CD4-positive, alpha-beta T cell treated with Interleukin-4 for 4 hours (primary cell): ENCODE results near the gene TRDN.
"Not testable (repeated sequence)": the region's sequence is repeated elsewhere in the genome, so short reads cannot be mapped to it uniquely, and the experiment has no call there.

Experiments used
- DNase-seq: peaks from one replicate; pipeline ENCODE4 v3.0.0-alpha.2; 2020

TRDN gene

DNA sequence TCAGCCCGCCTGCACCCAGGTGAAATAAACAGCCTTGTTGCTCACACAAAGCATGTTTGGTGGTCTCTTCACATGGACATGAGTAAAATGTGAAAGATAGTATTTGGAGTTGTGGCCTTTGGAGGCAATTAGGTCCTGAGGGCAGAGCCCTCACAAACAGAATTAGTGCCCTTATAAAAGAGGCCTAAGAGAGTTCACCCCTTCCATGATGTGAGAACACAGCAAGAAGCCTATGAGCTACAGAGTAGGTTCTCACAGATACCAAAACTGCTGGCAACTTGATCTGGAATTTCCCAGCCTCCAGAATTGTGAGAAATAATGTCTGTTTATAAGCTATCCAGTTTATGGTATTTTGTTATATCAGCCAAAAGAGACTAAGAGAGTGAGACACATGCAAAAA is 74.5 kb downstream of the TRDN start:
- DNase-seq: no peak

DNA sequence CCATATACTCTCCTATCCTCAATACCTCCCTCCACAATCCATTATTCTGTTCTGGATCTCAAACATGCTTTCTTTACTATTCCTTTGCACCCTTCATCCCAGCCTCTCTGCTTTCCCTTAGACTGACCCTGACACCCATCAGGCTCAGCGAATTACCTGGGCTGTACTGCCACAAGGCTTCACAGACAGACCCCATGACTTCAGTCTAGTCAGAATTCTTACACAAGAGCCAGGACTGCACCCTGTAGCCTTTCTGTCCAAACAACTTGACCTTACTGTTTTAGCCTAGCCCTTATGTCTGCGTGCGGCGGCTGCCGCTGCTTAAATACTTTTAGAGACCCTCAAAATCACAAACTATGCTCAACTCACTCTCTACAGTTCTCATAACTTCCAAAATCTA is 76.9 kb downstream of the TRDN start:
- not testable (repeated sequence) for DNase-seq

DNA sequence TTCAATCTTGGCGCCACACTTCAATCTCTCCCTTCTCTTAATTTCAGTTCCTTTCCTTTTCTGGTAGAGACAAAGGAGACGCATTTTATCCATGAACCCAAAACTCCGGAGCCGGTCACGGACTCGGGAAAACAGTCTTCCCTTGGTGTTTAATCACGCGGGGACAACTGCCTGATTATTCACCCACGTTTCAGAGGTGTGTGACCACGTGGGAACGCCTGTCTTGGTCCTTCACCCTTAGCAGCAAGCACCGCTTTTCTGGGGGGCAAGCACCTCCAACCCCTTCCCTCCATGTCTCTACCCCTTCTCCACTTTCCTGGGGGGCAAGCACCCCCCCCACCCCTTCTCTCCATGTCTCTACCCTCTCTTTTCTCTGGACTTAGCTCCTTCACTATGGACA is 79.3 kb downstream of the TRDN start:
- DNase-seq: not testable (repeated sequence)

DNA sequence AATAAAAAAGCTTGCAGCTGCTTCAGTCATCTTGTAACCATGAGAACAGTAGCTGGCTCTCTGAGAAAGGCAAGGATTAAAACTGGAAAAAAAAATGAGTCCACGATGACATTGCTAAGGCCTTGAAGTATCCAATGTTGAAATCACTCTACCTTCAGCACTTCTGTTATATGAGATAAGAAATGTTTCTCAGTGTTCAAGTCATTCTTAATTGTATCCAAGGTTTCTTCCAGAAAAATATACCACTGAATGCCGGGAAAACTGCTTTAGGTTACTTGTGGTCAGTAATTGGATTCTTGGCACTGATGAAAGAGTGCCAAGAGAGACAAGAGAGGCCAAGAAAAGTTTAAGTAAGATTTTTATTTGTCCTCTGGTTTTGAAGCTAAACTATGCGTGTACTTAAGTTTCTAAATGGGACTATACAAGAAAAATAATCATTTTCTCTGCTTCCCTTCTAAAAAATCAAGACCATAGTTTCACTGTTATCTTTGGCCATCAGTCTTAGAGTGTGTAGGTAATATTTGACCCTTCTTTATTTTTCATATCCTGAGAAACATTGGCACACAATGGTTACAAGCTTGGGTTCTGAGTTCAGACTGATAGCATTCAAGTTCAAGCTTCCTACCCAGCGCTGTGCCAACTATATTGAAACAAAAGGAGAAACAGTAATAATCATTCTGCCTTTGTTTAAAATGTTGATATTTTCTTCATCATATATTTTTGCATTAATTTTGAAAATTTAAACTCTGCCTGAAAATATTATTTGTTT is 84.6 kb downstream of the TRDN start:
- DNase-seq: no peak

DNA sequence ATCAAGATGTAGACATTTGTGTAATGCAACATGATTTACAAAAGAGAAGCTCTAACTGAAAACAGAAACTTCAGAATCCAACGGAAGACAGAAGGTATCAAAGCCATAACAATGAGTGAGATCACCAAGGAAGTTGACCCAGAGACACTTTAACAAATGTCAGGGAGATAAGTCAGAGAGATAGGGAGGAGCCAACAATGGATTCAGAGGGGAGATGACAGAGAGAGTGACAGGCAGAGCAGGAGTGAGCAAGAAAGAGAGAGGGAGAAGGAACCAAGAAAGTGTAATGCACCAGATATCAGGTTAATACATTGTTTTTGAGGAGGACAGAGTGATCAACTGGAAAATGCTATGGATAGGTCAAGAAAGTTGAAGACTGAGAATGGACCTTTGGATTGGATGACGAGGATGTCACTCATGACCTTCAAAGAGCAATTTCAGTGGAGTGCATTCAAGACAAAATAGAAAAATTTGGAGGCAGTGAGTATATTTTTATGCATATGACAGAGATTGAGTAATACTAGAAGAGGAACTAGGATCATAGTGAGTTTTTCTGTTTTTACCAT is 86.6 kb downstream of the TRDN start:
- no peak for DNase-seq

DNA sequence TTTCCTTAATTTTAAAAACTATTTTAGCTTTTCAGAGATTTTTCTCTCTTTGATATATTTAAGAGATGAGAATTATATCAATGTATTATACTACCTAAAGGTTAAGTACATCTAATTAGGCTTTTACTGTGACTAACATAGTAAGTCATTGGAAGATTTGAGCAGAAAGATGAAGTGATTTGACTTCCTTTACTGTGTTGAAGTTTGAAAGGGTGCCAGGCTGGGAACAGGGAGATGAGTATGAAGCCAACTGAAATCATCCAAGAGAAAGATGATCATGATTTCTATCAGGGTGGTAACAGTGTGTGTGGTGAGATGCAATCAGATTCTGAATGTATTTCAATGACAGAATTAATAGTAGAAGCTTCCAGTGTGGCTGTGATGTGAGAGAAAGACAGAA is 87.3 kb downstream of the TRDN start:
- DNase-seq: no peak

DNA sequence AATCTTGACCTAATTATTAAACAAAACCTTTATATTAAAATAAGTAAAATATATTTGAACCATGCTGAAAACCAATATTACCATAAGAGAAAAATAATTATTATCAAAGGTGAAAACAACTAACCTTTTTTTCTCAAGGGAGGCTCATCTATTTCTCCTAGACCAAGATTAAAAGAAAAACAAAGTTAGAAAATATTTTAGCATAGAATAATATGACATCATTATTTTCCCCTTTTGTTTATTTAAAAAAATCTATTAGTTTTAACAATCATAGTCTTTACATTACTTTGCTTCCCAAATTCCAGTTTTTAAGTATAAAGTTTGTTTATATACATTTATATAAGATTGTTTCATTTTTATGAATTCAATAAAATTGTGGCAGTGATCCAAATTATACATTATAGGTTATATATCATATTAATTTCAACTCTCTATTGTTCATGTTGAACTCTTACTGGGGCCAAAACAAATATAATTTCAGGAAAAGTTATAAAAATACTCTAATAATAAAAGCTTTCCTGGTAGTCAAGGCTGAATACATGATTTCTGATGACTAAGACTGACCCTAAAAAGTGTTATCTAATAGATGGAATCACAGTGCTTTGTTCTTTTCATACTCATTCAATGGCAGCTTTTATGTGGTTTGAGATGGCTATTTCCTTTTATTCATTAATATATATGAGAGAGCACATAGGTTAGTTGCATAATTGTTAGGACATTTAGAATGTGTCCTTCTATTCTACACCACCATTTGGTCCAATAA is 89.4 kb downstream of the TRDN start:
- no peak for DNase-seq

DNA sequence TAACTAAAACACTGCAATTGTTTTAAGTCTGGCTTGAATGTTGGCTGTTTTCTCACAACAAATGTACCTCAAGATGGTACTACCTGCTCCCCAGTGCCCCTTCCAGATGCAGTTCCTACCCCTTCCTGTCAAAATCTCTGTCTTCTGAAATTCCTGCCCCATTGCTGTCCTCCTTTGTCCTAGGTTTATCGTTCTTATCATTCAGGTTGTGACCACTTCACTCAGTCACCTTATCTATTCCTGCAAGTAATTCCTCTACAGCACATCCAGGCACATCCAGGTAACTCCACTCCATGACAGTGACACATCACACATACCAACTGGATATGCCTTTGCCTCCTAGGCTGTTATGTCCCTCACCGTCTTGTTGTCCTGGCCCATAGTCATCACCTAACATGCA is 90.2 kb downstream of the TRDN start:
- no peak for DNase-seq

DNA sequence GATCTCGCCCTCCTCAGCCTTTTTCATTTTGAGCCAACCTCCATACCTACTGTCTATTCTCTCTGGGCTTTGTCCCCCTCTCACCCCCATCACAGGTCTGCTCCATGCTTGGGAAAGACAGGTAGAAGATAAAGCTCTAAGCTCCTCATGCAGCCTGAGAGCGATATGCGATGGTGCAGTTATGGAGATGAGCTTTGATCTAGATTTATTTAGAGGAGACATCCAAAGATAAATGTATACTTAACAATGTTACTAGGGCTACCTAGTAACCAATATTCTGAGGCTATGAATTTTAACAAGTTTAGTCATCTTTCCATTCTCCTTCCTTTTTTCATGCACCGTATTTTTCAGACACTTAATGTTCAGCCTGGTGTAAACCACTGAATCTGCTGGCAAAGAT is 95.3 kb downstream of the TRDN start:
- no peak for DNase-seq

DNA sequence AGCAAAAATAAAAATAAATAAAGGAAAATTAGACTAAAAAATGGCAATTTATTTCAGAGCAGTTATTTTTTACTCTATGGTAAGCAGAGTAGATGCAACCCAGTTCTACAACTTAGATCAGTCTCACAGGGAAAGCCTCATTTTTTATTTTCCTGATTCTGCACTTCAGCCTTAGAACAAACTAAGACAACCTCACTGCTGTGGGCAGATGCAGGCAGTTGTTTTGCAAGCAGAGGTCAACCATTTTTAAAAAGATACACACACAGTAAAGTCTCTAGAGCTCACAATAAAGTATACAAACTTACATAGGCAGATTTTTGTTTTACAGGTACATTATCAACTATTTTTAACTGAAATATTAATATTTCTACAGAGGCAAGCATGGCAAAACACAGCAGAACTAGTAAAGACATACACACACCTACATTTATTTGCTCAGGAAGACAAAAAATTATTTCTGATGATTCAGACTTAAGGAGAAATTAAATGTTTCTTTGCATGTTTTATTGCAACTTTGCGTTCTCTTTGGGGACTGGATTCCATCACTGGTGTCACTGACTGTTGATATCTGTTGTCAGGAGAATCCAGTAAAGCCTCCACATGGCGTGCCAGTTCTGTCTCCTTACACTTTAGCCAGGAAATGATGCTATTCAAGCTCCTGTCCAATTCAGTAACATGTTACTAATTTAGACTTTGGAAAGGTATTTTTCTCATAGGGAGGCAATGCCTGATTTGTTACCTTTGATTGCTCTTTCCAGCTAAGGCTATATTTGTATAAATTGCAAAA is 102.7 kb downstream of the TRDN start:
- DNase-seq: no peak

DNA sequence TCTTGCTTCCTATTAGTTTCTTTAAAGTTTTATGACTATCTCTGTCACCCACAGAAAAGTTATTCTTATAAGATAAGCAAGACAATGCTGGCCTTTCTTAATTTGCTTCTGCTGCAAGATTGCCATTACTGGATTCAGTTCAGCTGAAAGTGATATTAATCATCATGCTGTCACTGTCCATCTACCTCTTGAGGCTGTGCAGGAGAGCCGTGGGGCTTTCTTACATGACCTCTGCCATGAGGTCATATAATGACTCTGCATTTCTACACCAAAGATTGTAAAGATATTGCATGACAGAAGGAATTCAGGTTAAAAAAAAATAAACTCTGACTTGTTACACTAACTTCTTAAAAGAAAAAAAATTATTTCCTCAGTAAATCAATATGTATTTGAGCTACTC is 106.9 kb downstream of the TRDN start:
- DNase-seq: no peak

DNA sequence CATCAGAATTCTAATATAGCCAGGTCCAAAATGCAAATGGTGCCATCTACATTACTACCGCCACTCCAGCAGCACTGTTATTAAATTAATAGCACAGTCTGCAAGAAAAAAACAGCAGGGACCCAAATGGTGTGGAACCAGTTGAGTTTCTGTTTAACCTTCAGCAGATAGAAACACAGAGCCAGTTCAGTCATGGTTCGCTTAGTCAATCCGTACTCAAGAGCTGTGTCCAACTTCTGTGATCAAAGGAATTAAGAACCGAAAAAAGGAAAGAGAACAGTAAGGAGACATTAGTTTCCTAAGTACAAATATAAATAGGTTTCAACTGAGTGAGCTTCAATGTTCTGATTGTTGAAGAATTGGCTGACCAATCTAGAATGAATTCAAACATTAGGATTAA is 107.7 kb downstream of the TRDN start:
- DNase-seq: no peak

DNA sequence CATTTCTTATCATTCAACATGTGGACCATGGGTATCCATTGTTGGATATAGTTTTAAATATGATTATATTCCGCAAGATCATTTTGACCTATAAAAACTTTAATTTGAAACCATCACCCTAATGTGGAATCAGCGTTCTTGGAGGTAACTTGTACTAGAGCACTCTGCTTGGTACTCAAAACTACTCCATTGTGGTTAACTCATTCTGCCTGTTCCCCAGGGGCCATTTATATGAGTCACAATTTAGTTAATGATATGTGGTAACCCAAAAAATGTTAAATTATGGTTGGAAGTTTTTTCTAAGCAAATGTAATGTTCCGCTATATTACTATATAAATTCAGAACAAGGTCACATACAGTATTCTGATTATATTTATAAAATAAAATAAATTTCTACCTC is 109.3 kb downstream of the TRDN start:
- no peak for DNase-seq

DNA sequence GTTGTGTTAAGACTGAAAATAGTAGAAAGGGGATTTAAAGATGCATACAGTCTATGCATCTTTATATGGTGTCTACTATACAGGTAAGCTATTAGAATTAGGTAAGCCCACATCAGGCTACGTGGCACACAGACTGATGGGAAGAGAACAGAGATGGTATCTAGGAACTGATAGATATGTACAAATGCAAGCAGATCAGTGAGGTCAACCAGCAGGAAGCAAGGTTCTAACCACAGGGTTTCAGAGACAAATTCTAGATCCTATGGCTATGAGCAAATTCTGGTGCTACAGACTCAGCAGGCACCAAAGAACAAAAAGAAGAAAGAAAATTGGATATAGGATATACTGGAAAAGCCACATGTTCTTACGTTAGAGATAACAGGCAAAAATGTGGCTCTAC is 110.6 kb downstream of the TRDN start:
- no peak for DNase-seq

DNA sequence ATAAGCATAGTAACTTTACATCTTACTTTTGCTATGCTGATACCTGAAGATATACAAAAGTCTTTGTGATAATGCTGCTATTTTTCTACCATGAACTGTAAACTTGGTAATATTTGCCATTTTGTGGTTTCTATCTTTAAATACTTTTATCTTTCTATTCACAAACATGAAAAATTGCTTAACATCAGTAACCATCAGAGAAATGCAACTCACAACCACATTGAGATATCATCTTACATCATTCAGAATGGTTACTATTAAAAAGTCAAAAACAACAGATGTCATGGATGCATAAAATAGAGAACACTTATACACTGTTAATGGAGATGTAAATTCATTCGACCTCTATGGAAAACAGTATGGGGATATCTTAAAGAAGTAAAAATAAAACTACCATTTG is 112.0 kb downstream of the TRDN start:
- DNase-seq: no peak

DNA sequence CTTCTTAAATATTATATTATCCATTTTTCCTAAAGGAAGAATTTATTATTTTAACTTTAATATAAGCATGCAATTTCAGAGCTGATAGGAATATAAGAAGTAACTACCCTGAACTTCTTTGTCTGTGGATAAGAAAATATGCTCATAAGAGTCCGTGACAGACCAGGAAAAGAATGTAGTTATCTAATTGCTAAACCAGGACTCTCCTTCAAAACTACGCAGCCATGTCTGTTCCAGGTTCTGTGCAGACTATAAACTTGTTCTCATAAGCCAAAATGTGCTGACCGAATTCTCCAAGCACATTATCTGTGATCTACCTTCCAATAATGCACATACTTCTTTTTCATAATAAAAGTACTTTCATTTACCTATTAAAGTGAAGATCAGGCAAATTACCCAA is 116.5 kb downstream of the TRDN start:
- DNase-seq: no peak

DNA sequence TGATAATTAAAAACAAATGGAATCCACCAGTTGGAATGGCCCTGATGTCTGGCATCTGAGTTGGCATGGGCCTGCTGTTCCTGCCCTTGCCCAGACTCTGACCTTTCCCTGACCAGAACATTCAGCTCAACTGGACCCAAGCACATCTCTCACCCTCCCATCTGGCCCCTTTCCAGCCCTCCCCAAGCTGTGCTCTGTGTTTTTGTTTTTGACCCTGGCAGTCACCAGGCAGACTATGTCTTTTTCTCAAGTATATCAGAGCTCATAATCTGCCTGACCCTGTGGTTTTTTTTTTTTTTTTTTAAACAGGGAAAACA is 117.6 kb downstream of the TRDN start:
- DNase-seq: no peak

DNA sequence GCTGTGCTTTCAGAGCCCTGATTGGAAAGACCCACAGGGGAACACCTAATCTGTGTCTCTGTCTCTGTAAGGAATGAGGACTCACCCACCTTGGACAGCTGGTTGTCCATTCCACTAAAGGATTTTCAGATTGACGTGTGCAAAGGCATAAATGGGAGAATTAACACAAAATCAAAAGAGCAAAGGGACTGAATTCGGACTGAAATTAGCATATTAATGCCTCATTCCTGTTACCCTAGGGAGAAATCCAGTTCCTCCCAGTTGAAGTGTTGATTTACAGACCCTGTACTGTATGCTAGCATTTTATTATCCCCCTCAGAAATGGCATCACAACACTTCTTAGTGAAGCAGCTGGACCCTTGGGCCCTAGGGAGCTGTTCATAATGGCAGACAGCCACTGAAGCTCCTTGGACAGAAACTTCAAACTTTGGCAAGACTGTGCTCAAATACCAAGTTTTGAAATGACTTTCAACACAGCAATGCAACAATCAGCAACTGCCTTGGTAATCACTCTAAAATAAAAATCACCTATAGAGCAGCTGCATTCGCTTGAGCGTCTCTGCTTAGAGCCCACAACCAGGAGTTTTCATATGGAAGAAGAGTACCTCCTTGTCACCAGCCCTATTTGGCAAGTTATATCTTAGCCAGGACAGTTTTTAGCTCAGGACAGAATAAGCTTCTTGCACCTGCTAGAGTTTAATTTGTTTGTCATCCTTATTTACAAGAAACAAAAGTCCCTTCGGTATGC is 118.1 kb downstream of the TRDN start:
- no peak for DNase-seq

DNA sequence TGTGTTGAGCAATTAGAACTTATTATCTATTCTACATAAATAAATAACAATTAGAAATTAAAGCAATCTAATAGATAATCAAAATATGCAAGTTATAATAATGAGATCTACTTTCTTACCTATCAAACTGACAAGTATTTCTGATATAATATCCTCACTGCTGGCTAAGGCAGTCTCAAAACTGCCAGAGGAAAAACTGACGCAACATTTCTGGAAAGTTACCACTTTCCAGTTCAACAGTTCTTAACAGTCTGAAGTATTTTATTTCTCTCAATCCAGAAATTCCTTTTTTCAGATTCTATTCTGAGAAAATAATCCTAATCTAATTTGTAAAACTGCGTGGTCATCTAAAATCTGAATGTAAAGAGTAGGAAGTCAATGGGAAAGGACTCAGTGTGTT is 121.0 kb downstream of the TRDN start:
- DNase-seq: no peak

DNA sequence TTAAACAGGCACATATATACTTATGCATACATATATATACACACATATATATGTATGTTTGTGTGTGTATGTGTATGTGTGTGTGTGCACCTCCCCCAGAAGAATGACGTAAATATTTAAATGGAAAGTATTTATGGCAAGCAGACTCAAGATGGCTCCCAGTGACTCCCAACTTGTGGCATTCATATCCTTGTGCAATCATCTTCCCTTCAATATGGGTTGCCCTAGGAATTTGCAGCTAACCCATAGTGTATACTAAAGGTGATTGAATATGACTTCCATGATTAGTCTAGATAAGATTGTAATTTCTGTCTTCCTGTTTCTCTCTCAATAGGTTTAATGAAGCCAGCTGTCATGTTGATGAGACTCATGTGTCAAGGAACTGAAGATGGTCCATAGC is 127.6 kb downstream of the TRDN start:
- no peak for DNase-seq

DNA sequence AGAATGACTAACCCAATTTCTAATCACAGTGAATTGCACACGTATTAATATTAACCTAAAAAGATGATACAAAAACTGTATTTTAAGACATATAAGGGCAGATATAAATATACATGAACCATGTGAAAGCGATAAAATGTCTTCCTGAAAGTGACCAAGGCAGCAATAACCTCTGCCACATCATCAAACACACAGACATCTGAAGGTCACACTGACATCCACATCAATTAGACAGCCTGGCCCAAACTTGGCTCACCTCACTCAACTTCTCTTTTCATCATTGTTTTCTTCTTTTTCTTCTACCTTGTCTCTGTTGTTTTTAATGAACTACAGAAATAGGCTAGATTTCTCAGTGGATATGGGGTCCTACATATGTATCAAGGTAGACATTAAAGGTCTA is 128.5 kb downstream of the TRDN start:
- DNase-seq: no peak

DNA sequence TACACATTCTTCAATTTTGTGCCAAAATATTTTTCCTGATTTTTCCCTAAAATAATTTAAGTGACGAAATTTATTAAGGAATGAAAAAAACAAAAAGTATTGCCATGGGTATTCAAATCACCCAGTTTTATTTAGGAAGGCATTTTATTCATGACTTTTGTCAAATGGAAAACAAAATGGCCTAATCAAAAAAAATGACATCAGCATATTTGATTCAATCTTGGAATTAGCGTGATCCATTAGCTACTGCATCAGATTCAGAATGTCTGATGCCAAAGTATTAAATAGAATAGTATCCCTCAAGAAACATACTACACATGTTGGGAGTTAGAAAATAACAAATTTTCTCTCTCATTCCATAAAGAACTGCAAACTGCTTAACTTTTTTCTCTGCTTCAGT is 129.2 kb downstream of the TRDN start:
- DNase-seq: no peak

DNA sequence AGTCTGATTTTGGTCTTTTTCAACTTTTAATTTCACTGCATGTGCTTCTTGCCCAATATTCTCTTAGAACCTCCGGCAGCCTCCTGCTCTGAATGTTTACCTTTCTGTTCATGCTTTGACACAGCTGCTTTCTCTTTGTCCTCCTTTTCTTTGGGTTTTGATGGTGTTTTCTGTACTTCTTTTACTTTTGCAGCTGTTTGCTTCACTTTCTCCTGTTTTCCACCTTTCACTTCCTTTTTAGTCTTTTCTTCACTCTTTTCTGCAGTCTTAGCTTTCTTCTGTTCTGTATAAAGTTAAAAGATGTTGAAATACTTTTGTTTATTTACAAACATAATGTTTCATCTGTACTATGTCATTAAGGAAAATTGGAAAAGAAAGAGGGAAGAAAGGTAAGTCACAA is 133.1 kb downstream of the TRDN start:
- DNase-seq: no peak
